Brain microvascular endothelial cell (primary cell): ENCODE data around the gene MEI1.
A peak's percentile ranks its signal among the peaks of the same experiment; 100 is the strongest.

Experiments used
- DNase-seq: peaks from one replicate; pipeline ENCODE4 v3.0.0-alpha.2; 2020
- H3K27ac ChIP-seq: fragments of 250-450 bp; sonication (Bioruptor Pico); 2 replicates; pipeline ENCODE4 v1.5.1; 2020; ENCODE audit warnings: mild to moderate bottlenecking, moderate library complexity
- H3K27me3 ChIP-seq: fragments of 250-450 bp; sonication (Bioruptor Pico); replicated peaks from 2 replicates; pipeline ENCODE4 v1.5.1; 2020; ENCODE audit warnings: mild to moderate bottlenecking
- H3K36me3 ChIP-seq: fragments of 250-450 bp; sonication (Bioruptor Pico); replicated peaks from 2 replicates; pipeline ENCODE4 v1.5.1; 2020; ENCODE audit warnings: mild to moderate bottlenecking
- H3K4me3 ChIP-seq: 2 replicates; pipeline ENCODE4 v1.5.1; 2011; ENCODE audit warnings: low read depth, mild to moderate bottlenecking, control low read depth, low read length, moderate library complexity
- CTCF ChIP-seq: IDR thresholded peaks from 2 replicates; pipeline ENCODE4 v1.5.1; 2011; ENCODE audit warnings: low read depth, mild to moderate bottlenecking, moderate library complexity, low read length, control low read depth, inconsistent platforms; ENCODE audit errors: missing control alignments
- in situ Hi-C: cut with HindIII; loops from 2 replicates; pipeline ENCODE4 v1.10.0; 2017; ENCODE audit warnings: low sequenced_read_pairs, low pct_ligation_motif_present

Gene MEI1

GRCh38 chr22:41782751-41783150 is 83.4 kb downstream of the MEI1 start:
- Histone ChIP-seq H3K27me3 (no peaks in the 10 kb centered on the region), H3K36me3 (no peaks in the 10 kb centered on the region), H3K27ac (no peak overlapping the region), H3K4me3 (no peak overlapping the region)
- DNase-seq = no peak
- in situ Hi-C loops = no loop called here
- no peak for TF ChIP-seq CTCF

GRCh38 chr22:41787331-41787730 is 88.0 kb downstream of the MEI1 start:
- Histone ChIP-seq H3K4me3 (no peak overlapping the region), H3K36me3 (no peaks in the 10 kb centered on the region), H3K27ac (no peak overlapping the region), H3K27me3 (no peaks in the 10 kb centered on the region)
- no peak for DNase-seq
- in situ Hi-C loops = no loop called here
- TF ChIP-seq CTCF = no peak

DNA sequence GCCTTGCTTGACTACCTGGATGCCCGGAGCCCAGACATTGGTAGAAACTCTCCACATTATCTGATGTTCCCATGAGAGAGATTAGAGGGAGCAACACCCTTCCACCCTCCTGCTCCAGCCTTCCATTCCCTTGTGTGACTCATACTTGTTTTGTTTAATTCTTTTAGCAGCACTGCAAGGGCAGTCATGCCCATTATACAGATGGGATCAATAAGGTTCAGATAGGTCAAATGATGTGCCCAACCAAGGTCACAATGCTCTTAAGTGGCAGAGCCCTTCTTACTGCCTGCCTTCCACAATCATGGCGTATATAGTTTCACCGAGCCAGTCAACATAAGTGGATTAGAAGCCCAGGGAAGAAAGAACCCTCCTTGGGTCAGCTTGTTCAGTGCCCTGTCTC is 94.6 kb downstream of the MEI1 start:
- no peak overlapping the region for H3K4me3 ChIP-seq
- TF ChIP-seq CTCF = no peak
- H3K27me3 ChIP-seq = no peaks in the 10 kb centered on the region
- H3K36me3 ChIP-seq = no peaks in the 10 kb centered on the region
- H3K27ac ChIP-seq = no peak overlapping the region
- DNase-seq = no peak
- in situ Hi-C loops = no loop called here

GRCh38 chr22:41798736-41799135 is 99.4 kb downstream of the MEI1 start:
- no peak for DNase-seq
- Histone ChIP-seq H3K27ac (no peak overlapping the region), H3K4me3 (no peak overlapping the region)

GRCh38 chr22:41799486-41800347 is 100.4 kb downstream of the MEI1 start:
- Histone ChIP-seq H3K4me3 (peak overlapping the region; percentile 93), H3K27ac (peak overlapping the region; percentile 11), H3K36me3 (no peaks in the 10 kb centered on the region), H3K27me3 (no peaks in the 10 kb centered on the region)
- peak; percentile 7 for DNase-seq
- in situ Hi-C loops = no loop called here
- TF ChIP-seq CTCF = peak; percentile 5

More at GRCh38 chr22:41798736-41799135, 99.4 kb downstream of the MEI1 start:
- in situ Hi-C loops = no loop called here
- H3K27me3 ChIP-seq = no peaks in the 10 kb centered on the region
- no peak for TF ChIP-seq CTCF
- H3K36me3 ChIP-seq = no peaks in the 10 kb centered on the region
